Common myeloid progenitor, CD34-positive (primary cell): ENCODE results near the gene CASK.

Source experiments
- CTCF ChIA-PET: fragments of 350-600 bp; sonication (Branson Sonifier 250); formaldehyde crosslinking; loops from one replicate; lab custom pipeline; 2021; ENCODE audit warnings: antibody characterized with exemption; lab: Charles Lee
- POLR2A ChIA-PET: fragments of 350-600 bp; sonication (Branson Sonifier 250); formaldehyde crosslinking; loops from one replicate; lab custom pipeline; 2021; ENCODE audit warnings: antibody characterized with exemption; lab: Charles Lee
- DNase-seq, 3 donors: peaks; one replicate each; pipeline versions ENCODE4 v3.0.0 to v3.0.0-alpha.2; 2013
- H3K27ac ChIP-seq, 2 experiments: 1 replicate in 1 of 2; 2 replicates in 1 of 2; pipeline ENCODE4 v1.7.0; 2013; ENCODE audit warnings: inconsistent platforms in 2 of 2, low read length in 2 of 2, mild to moderate bottlenecking in 2 of 2, low read depth in 1 of 2, moderate library complexity in 1 of 2; ENCODE audit not compliant: severe bottlenecking in 2 of 2, insufficient read depth in 1 of 2, poor library complexity in 1 of 2
- H3K27me3 ChIP-seq, 5 experiments: replicated peaks in 2 of 5; 1 replicate in 3 of 5; 2 replicates in 2 of 5; pipeline versions ENCODE4 v1.6.1 to v1.7.0; 2013; ENCODE audit warnings: low read length in 4 of 5, mild to moderate bottlenecking in 2 of 5, moderate library complexity in 2 of 5, inconsistent platforms in 1 of 5; ENCODE audit not compliant: insufficient read depth in 5 of 5, control insufficient read depth in 4 of 5
- H3K36me3 ChIP-seq, 4 experiments: 1 replicate in 2 of 4; 2 replicates in 2 of 4; pipeline versions ENCODE4 v1.6.1 to v1.7.0; 2013; ENCODE audit warnings: low read length in 3 of 4, control low read depth in 1 of 4, mild to moderate bottlenecking in 1 of 4; ENCODE audit not compliant: control insufficient read depth in 4 of 4, insufficient read depth in 4 of 4
- H3K4me1 ChIP-seq, 4 experiments: 1 replicate in 3 of 4; 2 replicates in 1 of 4; pipeline versions ENCODE4 v1.6.1 to v1.7.1; 2013; ENCODE audit warnings: low read length in 3 of 4, mild to moderate bottlenecking in 3 of 4, control low read depth in 1 of 4, inconsistent platforms in 1 of 4, moderate library complexity in 1 of 4; ENCODE audit not compliant: control insufficient read depth in 4 of 4, insufficient read depth in 4 of 4; ENCODE audit errors: control extremely low read depth in 1 of 4
- H3K4me3 ChIP-seq, 7 experiments: 1 replicate in 4 of 7; 2 replicates in 3 of 7; pipeline versions ENCODE4 v1.5.1 to v1.7.0; 2013; ENCODE audit warnings: mild to moderate bottlenecking in 7 of 7, low read length in 6 of 7, moderate library complexity in 6 of 7, inconsistent platforms in 2 of 7, low read depth in 2 of 7, control low read depth in 1 of 7; ENCODE audit not compliant: insufficient read depth in 4 of 7, control insufficient read depth in 1 of 7; ENCODE audit errors: extremely low read depth in 1 of 7
- H3K9me3 ChIP-seq, 5 experiments: 1 replicate in 4 of 5; 2 replicates in 1 of 5; pipeline versions ENCODE4 v1.6.1 to v1.7.1; 2013; ENCODE audit warnings: low read length in 4 of 5, mild to moderate bottlenecking in 2 of 5, inconsistent platforms in 1 of 5, low read depth in 1 of 5, moderate library complexity in 1 of 5; ENCODE audit not compliant: control insufficient read depth in 4 of 5, insufficient read depth in 2 of 5; ENCODE audit errors: control extremely low read depth in 1 of 5
- WGBS: methylation state at CpG from one replicate; pipeline ENCODE4 v1.1.5; 2013; ENCODE audit not compliant: insufficient coverage; 5-methylcytosine and 5-hydroxymethylcytosine counted together

CASK gene

DNA sequence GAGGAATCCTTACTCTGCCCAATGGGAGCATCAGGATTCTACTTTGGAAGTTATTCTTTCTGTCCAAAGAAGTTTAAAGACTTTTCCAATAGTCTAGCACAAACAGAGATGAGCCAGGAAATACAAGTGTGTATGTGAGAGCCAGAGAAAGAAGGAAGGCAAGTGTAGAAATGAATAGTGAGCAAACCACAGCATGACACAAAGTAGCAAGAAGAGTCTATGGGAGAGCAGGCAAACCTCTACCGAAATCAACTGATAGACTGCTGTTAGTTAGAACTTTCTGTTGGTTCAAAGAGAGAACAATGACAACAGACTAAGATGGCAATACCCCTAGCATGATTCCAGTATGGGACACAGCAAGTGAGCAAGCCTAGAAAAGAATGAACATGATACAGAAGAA lies 250.7 kb downstream of the CASK start:
- 100% methylated on average over 1 of the region's 1 CpG for WGBS
- no peaks in the 10 kb centered on the region for H3K4me1 ChIP-seq
- CTCF ChIA-PET: no interaction called here
- H3K27ac ChIP-seq: no peak overlapping the region
- POLR2A ChIA-PET: no interaction called here
- H3K36me3 ChIP-seq: peaks cover 0 to 3% (median 0%) of the 10 kb centered on the region in 4 experiments
- no peaks in the 10 kb centered on the region for H3K9me3 ChIP-seq
- DNase-seq: no peak
- no peak overlapping the region for H3K4me3 ChIP-seq
- H3K27me3 ChIP-seq: peaks cover 0 to 2% (median 0%) of the 10 kb centered on the region in 5 experiments

DNA sequence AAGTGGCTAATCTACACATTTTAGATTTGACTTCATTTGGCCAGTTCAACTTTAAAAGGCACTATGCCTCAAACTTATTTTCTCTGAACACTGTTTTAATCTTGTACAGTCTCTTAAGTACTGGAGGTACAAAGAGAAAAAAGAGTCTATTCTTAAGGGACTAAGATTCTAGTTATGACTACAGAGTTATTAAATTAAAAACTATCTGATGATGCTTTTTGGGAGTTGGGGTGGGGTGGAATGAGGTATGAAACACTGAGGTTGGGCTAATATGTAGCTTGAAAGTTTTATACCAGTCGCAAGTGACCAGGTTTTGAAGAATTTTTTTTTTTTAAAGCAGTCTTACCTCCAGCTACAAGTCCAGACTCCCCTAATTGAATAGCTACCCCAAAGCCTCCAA lies 252.3 kb downstream of the CASK start:
- ChIA-PET CTCF (interaction anchor here (0.6 kb wide), 1 partner anchor 79 kb away, joined by 3 read pairs; no protein-coding TSS in a partner anchor), POLR2A (no interaction called here)
- Histone ChIP-seq H3K9me3 (no peaks in the 10 kb centered on the region), H3K4me3 (no peak overlapping the region), H3K4me1 (peaks cover 0 to 8% (median 2%) of the 10 kb centered on the region in 4 experiments), H3K27me3 (peaks cover 0 to 2% (median 0%) of the 10 kb centered on the region in 5 experiments), H3K27ac (no peak overlapping the region), H3K36me3 (peaks cover 0 to 3% (median 0%) of the 10 kb centered on the region in 4 experiments)
- no peak for DNase-seq
- WGBS: no CpG with 5 or more reads among the region's 1 CpG

DNA sequence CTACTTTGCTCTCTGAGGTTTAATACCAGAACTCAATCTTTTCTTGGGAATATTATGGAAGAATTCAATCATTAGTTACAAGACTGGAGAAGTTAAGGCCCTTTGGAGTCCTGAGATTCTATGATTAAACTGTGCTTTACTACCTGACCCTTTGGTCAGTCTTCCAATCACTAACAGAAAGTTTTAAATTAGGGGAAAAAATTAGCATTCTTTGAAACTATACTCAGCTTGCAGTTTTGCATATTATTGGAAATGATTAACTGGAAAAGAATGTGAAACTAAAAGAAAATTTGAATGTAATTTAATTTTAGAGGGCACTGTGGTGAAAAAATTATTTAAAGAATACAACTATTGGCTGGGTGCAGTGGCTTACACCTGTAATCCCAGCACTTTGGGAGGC lies 253.2 kb downstream of the CASK start:
- H3K4me1 ChIP-seq: peaks cover 0 to 12% (median 7%) of the 10 kb centered on the region in 4 experiments
- H3K9me3 ChIP-seq: no peaks in the 10 kb centered on the region
- POLR2A ChIA-PET: no interaction called here
- H3K27me3 ChIP-seq: peaks cover 0 to 2% (median 0%) of the 10 kb centered on the region in 5 experiments
- peaks cover 0 to 3% (median 0%) of the 10 kb centered on the region in 4 experiments for H3K36me3 ChIP-seq
- H3K4me3 ChIP-seq: no peak overlapping the region
- no peak overlapping the region for H3K27ac ChIP-seq
- CTCF ChIA-PET: no interaction called here
- DNase-seq: no peak

DNA sequence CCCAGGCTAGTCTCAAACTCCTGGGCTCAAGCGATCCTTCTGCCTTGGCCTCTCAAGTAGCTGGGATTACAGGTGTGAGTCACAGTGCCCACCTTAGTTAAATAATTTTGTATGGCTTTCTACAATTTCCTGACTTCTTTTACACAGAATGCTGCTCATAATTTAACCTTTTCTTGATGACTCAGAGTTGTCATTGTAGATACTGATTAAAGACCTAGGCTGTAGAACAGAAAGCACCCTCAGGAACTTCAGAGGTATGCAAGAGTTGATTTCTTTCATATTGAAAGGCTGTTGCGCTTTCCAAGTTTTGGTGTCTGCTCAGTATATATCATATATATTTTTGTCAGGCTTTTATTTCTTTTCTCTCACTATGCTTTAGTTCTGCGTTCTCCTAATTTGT lies 255.7 kb downstream of the CASK start:
- Histone ChIP-seq H3K36me3 (peaks cover 0 to 3% (median 0%) of the 10 kb centered on the region in 4 experiments), H3K4me1 (peaks cover 0 to 12% (median 7%) of the 10 kb centered on the region in 4 experiments), H3K27ac (no peak overlapping the region), H3K27me3 (peaks cover 0 to 2% (median 0%) of the 10 kb centered on the region in 5 experiments), H3K4me3 (no peak overlapping the region), H3K9me3 (no peaks in the 10 kb centered on the region)
- peak in 1 of 3 donors; percentile 28 for DNase-seq
- ChIA-PET POLR2A (no interaction called here), CTCF (interaction anchor here (1.6 kb wide), 1 partner anchor 21 kb away, joined by 3 read pairs; the partner anchor contains the start of gene GPR34)
- WGBS: 100% methylated on average over 1 of the region's 3 CpGs

DNA sequence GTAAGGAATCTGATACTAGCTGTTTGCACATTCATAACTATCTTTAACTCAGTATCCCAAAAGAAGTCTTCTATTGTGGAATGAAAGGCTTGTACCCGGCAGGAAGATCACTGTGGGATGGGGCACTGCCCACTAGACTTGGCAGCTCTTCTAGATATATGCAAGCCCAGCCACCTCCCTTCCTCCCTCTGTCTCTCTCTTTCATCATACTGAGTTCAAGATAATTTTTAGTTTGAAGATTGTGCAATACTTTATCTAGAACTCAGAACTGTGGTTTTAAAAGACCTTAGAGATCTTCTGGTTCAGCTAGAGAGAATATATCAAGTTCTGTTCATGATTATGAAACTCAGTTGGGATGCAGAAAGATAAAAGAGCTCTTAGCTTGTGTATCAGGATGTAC lies 257.1 kb downstream of the CASK start:
- ChIA-PET CTCF (interaction anchor here (1.6 kb wide), 1 partner anchor 22 kb away, joined by 3 read pairs; the partner anchor contains the start of gene GPR34), POLR2A (no interaction called here)
- H3K27me3 ChIP-seq: peaks cover 0 to 2% (median 0%) of the 10 kb centered on the region in 5 experiments

DNA sequence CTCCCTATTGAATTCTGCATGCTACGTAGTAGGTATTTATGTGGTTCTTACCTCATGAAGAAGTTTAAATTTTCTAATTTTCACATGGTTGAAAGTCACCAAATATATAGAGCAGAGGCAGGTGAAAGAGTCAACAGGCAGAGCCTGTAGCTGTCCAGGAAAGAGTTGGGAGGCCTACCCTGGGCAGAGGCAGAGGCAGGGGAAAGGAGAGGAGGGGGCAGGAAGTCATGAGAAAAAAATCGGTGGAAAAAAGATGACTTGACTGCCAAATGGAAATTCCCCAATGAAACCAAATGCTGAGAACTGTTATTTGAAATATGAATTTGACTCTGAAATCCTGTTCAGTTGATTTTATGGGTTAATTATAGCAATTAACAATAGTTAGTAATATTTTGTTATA lies 257.7 kb downstream of the CASK start:
- Histone ChIP-seq H3K9me3 (no peaks in the 10 kb centered on the region), H3K27ac (no peak overlapping the region), H3K27me3 (peaks cover 0 to 2% (median 0%) of the 10 kb centered on the region in 5 experiments), H3K4me1 (peaks cover 0 to 12% (median 7%) of the 10 kb centered on the region in 4 experiments), H3K4me3 (no peak overlapping the region), H3K36me3 (peaks cover 0 to 3% (median 0%) of the 10 kb centered on the region in 4 experiments)
- ChIA-PET POLR2A (no interaction called here), CTCF (no interaction called here)
- no peak for DNase-seq
- WGBS: 43% methylated on average over 1 of the region's 2 CpGs

More for the DNA sequence above, 257.1 kb downstream of the CASK start:
- H3K36me3 ChIP-seq: peaks cover 0 to 3% (median 0%) of the 10 kb centered on the region in 4 experiments
- no peak overlapping the region for H3K4me3 ChIP-seq
- H3K4me1 ChIP-seq: peaks cover 0 to 12% (median 7%) of the 10 kb centered on the region in 4 experiments
- WGBS: no CpG with 5 or more reads among the region's 1 CpG
- H3K9me3 ChIP-seq: no peaks in the 10 kb centered on the region
- DNase-seq: no peak
- no peak overlapping the region for H3K27ac ChIP-seq

DNA sequence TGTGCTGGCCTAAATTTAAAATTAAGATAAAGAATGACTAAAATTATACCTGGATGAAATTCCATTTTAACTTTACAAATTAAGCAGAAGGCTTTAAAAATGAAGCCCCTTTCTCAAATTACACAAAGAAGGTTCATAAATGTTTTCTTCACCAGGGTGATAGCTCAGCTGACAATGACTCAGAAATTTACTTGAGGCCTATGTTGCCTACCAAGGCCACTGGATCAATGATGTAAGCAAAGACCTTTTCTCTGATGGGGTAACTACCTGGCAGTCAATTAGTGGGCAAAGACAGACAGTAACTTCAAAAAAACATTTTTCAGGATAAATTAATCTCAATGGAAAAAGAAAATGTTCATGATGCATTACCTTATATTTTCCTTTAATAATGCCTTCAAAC lies 258.4 kb downstream of the CASK start:
- CTCF ChIA-PET: no interaction called here
- DNase-seq: no peak
- H3K27ac ChIP-seq: no peak overlapping the region

More for the DNA sequence above, 258.4 kb downstream of the CASK start:
- Histone ChIP-seq H3K4me3 (no peak overlapping the region), H3K4me1 (peaks cover 0 to 12% (median 7%) of the 10 kb centered on the region in 4 experiments), H3K36me3 (peaks cover 0 to 3% (median 1%) of the 10 kb centered on the region in 4 experiments), H3K9me3 (no peaks in the 10 kb centered on the region), H3K27me3 (peaks cover 0 to 2% (median 0%) of the 10 kb centered on the region in 5 experiments)
- POLR2A ChIA-PET: no interaction called here
